Activated CD4-positive, alpha-beta T cell treated with anti-CD3 and anti-CD28 coated beads for 4 hours (primary cell): ENCODE results near the gene CDH20.

Experiments used
- DNase-seq, 2 donors: peaks; one replicate each; pipeline ENCODE4 v3.0.0-alpha.2; 2020

Gene CDH20

GRCh38 chr18:61542596-61542995, 209.4 kb downstream of the CDH20 start:
- no peak for DNase-seq

DNA sequence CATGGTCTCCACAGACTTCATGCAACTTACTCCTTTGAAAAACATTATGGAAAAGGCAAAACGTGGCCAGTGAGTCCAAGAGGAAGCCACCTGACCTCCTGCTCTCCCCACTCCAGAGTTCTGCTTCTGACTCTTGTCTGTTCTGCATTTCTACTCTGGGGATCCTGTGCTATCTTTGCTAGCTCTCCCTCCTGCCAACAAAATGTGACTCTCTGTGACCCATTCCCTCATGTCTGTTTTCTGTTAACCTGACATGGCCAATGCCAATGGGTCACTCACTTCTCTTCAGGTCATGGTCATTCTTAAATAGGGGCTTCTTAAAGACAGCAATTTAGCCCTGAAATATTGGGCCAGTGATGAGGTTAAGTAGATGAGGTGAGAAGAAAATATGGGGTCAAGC, 210.3 kb downstream of the CDH20 start:
- DNase-seq, result no peak

DNA sequence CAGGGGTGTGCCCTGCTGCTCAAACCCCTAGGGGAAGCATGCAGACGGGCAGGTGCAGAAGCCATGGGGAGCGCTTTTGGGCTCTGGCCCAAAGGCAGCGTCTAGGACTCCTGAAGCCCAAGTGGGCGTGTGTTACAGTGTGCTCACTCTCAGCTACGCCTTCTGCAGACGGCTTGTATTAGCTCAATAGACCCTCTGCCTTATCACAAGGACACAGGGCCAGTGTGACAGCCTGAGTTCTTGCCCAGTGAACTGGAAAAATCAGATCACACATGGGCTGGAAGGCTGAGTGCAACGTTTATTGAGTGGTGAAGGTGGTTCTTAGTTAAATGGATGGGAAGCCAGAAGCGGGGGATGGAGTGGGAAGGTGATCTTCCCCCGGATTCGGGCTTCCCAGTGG, 210.9 kb downstream of the CDH20 start:
- no peak for DNase-seq

DNA sequence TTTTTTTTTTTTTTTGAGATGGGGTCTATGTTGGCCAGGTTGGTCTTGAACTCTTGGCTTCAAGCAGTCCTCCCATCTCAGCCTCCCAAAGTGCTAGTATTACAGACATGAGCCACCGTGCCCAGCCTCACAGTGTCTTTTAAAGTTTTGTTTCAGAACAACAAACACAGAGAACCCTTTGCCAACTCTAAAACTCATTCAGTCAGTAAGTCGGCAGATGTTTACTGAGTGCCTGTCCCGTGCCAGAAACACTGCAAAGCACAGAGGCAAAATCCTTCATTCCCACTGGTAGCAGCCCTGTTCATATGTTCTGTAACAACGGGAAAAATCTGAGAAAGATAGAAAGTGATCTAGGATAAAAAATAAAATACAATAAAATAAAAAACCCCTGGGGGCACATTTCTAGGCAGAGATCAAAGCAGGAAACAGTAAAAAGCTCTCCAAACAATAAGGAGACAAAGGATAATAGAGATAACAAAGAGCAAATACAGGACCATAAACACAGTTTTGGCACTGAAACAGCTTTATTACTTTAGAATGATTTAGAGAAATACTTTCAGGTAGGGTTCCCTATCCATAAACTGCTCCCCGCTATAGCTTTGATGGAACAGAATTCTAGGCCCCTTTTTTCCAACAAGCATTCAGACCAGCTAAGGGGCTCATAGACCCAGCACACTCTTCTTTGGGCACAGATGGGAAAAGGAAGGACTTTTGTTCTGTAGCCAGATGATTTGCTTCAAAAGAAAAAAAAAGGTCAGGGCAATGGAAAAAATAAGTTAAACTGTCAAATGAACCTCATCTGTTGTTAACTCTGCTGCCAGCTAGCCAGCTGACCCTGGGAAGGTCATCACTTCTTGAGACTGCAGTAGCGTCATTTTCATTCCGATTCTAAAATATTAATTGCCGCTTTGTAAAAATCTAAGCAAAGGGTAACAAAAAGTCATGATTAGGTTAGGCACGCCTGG, 212.3 kb downstream of the CDH20 start:
- no peak for DNase-seq

DNA sequence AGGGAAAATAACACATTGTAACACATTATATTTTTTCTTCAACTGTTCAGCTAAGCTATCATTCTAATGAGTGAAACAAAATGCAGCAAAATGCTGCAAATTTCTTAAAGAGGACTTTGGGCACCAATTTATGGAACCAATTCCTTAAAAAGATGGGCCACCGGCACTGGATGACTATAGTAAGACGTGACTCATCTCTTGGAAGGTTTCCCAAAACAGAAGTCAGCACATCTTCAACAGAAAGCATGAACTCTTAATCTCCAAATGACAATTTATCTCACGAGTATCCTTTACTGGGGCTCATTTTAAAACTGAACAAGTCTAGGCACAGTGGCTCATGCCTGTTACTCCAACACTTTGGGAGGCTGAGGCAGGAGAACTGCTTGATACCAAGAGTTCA, 213.4 kb downstream of the CDH20 start:
- DNase-seq, result no peak

GRCh38 chr18:61549416-61549815, 216.2 kb downstream of the CDH20 start:
- no peak for DNase-seq

DNA sequence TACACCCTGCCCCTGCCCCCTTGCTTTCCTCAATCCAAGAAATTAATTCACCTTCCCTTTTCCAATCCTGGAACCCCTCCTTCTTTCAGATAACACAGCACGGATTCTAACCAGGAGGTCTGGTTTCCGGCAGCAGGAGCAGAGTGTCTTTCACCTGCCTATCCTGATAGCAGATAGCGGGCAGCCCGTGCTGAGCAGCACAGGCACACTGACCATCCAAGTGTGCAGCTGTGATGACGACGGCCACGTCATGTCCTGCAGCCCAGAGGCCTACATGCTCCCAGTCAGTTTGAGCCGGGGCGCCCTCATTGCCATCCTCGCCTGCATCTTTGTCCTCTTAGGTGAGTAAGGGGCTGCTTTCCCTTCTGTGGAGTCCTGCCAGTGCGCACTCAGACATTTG, 216.7 kb downstream of the CDH20 start:
- DNase-seq, result no peak

GRCh38 chr18:61551586-61551985, 218.4 kb downstream of the CDH20 start:
- DNase-seq, result peak in 1 of 2 donors; percentile 6

DNA sequence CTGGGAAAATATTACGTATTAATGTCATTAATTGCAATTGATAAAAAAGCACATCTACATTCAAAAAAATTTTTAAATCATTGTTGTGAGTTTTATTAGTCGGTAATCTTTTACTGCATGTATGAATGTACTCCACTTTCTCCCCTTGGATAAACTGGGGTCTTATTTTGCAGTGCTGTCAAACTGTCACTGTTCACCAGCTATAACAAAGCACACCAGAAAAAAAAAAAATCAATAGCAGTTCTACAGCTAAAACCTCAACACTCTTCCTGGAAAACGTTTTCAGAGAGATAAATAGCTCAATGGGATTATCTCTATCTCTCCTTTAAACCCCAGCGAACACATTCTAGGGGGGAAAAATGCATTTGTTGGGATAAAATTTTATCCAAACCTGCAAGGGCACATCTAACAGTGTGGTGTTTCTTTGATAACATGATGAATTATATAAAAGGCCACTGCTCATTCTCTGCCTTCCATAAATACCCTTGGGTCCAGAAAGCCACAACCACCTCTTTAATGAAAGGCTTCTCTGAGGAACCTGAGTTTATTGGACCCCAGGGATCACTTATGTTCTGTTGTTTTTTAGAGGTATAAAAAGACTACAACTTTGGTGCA, 219.9 kb downstream of the CDH20 start:
- DNase-seq, result no peak

- peak in 1 of 2 donors; percentile 16 for DNase-seq
Observed at GRCh38 chr18:61554117-61554776, 221.0 kb downstream of the CDH20 start.

DNA sequence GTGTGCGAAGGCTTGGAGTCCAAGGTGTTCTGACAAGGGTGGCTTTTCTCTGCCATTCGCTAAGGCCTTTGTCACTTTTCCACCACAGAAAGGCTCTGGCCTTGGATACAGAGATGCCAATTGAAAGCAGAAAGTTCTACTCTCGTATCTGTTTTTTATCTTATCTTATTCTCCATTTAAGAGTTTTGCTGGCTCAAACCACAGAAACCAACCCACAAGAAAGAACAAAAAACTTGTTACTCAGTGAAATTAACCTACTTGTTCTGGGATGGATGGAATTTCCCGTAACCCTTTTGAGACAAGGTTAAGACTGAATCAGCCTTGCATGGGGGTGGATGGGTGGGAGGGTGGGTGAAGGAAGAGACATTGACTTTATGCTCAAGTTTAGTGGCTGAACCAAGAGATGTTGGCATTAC, 221.7 kb downstream of the CDH20 start:
- no peak for DNase-seq

DNA sequence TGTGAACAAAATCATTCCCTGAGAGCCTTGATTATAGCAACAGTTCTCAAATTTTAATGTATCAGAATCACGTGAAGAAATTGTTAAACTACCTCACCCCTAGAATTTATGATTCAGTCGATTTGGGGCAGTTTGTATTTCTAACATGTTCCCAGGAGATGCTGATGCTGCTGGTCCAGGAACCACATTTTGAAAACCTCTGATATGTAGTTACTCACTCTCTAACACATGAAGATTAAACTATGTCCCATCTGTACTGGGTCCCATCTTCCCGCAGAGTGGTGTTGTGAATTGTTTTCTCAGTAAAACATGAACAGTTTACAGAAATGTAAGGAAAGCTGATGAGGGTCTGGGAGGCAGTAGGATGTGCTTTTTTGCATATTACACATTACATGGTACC, 223.1 kb downstream of the CDH20 start:
- no peak for DNase-seq

GRCh38 chr18:61556862-61557261, 223.6 kb downstream of the CDH20 start:
- DNase-seq, result no peak

DNA sequence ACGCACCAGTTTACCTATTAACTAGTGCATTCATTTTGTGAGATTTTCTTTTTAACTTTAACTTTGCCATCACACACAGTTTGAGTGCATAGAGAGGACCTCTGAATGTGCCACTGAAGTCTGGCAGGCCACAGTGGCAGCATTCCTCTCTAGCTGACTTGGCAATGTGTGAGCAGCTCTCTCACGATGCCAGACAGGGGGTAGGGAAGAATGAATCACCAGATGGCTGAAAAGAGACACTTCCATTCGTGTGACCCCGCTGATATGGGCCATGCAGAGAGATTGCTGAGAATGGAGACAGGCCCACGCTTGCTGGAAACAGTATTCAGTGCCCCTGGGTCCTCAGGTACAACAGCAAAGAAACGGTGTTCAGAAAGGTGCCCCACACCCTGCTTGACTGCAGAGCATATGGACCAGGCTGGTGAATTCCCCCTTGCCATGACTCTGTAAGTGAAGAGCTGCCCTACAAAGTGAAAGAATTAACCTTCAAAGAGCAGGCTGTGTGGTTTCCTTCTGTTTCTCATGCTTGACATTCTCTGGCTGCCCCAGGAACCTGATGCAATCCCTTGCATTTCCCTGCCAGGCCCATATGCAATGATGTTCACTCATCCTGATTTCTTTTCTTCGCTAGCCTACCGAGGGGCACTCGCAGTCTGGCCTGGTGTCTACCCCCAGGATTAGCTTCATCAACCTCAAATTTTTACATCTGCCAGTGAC, 236.1 kb downstream of the CDH20 start:
- no peak for DNase-seq

- no peak for DNase-seq
Observed at GRCh38 chr18:61570070-61570469, 236.8 kb downstream of the CDH20 start.

DNA sequence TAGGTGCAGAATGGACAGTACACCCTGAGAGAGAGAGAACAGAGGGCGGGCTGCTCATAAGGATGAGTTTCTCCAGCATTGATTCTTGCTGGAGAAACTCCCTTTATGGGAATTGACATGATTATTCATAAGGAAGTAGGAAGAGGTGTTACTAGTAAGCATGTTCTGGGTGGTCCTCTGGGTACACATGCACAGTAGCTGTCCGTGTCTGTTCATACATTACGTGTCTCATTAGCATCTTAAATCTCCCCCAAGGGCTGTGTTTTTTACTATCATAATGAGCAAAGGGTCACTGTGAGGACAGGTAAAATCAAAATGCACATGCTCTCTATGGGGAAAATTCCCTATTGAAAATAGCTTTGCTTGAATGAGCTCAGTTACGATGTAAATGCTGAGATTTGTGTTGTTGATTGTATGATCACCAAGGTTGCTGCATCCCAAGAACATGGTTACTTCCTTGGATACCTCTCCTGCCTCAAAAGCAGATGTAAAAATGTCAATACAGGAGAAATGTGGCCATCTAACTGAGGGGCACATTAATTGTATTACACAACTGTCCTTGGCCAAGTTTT, 238.9 kb downstream of the CDH20 start:
- DNase-seq, result no peak

DNA sequence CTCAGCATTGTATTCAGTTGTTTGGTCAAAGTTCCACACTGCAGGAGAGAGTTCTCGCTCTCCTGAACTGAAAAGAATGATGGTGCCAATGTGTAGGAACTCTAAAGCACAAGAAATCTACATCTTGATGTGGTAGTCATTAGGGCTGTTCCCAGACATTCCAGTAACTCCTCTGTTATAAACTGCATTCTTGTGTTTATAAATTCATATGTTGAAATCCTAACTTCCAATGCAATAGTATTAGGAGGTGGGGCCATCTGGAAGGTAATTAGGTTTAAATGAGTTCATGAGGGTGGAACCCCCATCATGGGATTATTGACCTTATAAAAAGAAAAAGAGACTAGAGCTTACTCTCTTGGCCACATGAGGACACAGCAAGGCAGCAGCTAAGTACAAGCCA, 239.6 kb downstream of the CDH20 start:
- no peak for DNase-seq

DNA sequence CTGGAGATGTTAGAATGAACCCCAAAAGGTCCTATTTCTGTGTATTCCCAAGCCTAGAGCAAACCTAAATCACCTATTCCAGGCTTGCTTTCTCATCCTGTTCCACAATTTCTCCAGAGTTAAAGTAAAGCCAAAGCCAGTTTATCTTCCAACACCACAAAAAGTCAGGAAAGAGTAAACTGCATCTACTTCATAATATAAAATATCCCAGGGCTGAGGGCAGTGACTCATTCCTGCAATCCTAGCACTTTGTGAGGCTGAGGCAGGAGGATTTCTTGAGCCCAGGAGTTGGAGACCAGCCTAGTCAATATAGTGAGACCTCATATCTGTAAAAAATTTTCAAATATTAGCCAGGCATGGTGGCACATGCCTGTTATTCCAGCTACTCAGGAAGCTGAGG, 241.4 kb downstream of the CDH20 start:
- no peak for DNase-seq

- no peak for DNase-seq
Observed at GRCh38 chr18:61575419-61575818, 242.2 kb downstream of the CDH20 start.

- no peak for DNase-seq
Observed at GRCh38 chr18:61578846-61579245, 245.6 kb downstream of the CDH20 start.

- no peak for DNase-seq
Observed at GRCh38 chr18:61579581-61579980, 246.4 kb downstream of the CDH20 start.

- no peak for DNase-seq
Observed at GRCh38 chr18:61580046-61580445, 246.8 kb downstream of the CDH20 start.
